ENCODE results near the gene ZNF575. TPM values are rescaled to one million over a fixed set of nuclear protein-coding genes. Genes with fewer than 3 reads are reported as not detected.

The ZNF575 gene
- total RNA-seq, 1 experiment from 2014 or later = 0.13 TPM

GRCh38 chr19:43552616-43553015, 19.6 kb downstream of the ZNF575 start:
- ATAC-seq (no peak), DNase-seq (ENCODE audit: low spot score) (no peak)
- H3K9me3 Mint-ChIP-seq = no peaks in the 10 kb centered on the region
- peaks cover 7% of the 10 kb centered on the region for H3K4me1 Mint-ChIP-seq
- H3K36me3 Mint-ChIP-seq = peaks cover 37% of the 10 kb centered on the region
- H3K27ac Mint-ChIP-seq = no peak overlapping the region
- H3K4me3 Mint-ChIP-seq = no peak overlapping the region
- no peaks in the 10 kb centered on the region for H3K27me3 Mint-ChIP-seq (ENCODE audit: low read depth)
- POLR2A ChIA-PET = no interaction called here
- no peak for TF ChIP-seq ZNF281 (CRISPR knock-in tag; IDR thresholded peaks at IDR 0.05)
- TF ChIP-seq MXD4 (CRISPR knock-in tag; IDR thresholded peaks at IDR 0.05; ENCODE audit: borderline replicate concordance) = no peak
- no peak for TF ChIP-seq MAX (CRISPR knock-in tag; IDR thresholded peaks at IDR 0.05)
- CTCF ChIA-PET = interaction anchor here (6.4 to 7.7 kb wide), 2 partner anchors 16 to 43 kb away, joined by 130 to 152 read pairs; partner anchors contain the start of genes IRGQ and ZNF576

- ChIA-PET POLR2A (no interaction called here), CTCF (interaction anchor here (0.8 to 7.7 kb wide), 5 partner anchors 17 to 109 kb away, joined by 5 to 152 read pairs (median 43); partner anchors contain the start of genes ETHE1, IRGQ, ZNF575 and ZNF576)
- TF ChIP-seq ATF6 (CRISPR knock-in tag; IDR thresholded peaks at IDR 0.05) (no peak), ZNF423 (CRISPR knock-in tag; IDR thresholded peaks at IDR 0.05) (no peak), CDX4 (CRISPR knock-in tag; IDR thresholded peaks at IDR 0.05; ENCODE audit: borderline replicate concordance) (no peak)
- ATAC-seq (no peak), DNase-seq (ENCODE audit: low spot score) (no peak)
- H3K36me3 Mint-ChIP-seq = peaks cover 31% of the 10 kb centered on the region
- no peak overlapping the region for H3K27ac Mint-ChIP-seq
- peaks cover 7% of the 10 kb centered on the region for H3K4me1 Mint-ChIP-seq
- no peaks in the 10 kb centered on the region for H3K27me3 Mint-ChIP-seq (ENCODE audit: low read depth)
- no peaks in the 10 kb centered on the region for H3K9me3 Mint-ChIP-seq
- no peak overlapping the region for H3K4me3 Mint-ChIP-seq
Measured at GRCh38 chr19:43553656-43554055, 20.7 kb downstream of the ZNF575 start.

- Mint-ChIP-seq H3K27ac (peak overlapping the region; percentile 84; the same call in 1 of the 2 replicates), H3K36me3 (peaks cover 28% of the 10 kb centered on the region), H3K9me3 (no peaks in the 10 kb centered on the region), H3K4me1 (peaks cover 7% of the 10 kb centered on the region), H3K4me3 (no peak overlapping the region), H3K27me3 (ENCODE audit: low read depth) (no peaks in the 10 kb centered on the region)
- CTCF ChIA-PET = interaction anchor here (0.6 to 7.7 kb wide), 45 partner anchors 7 to 255 kb away, joined by 3 to 152 read pairs (median 7); partner anchors contain the start of genes ETHE1, IRGQ, PINLYP and XRCC1
- ATAC-seq (no peak), DNase-seq (ENCODE audit: low spot score) (no peak)
- POLR2A ChIA-PET = interaction anchor here (1.6 to 1.8 kb wide), 2 partner anchors 19 to 21 kb away, joined by 6 to 8 read pairs; partner anchors contain the start of gene ZNF575
- no peak for TF ChIP-seq HMGA2 (CRISPR knock-in tag; IDR thresholded peaks at IDR 0.05)
- TF ChIP-seq ZNF263 (CRISPR knock-in tag; IDR thresholded peaks at IDR 0.05; ENCODE audit: low read depth) = no peak
- no peak for TF ChIP-seq FOXP1 (CRISPR knock-in tag; IDR thresholded peaks at IDR 0.05; ENCODE audit: borderline replicate concordance)
- TF ChIP-seq IRF1 (CRISPR knock-in tag; IDR thresholded peaks at IDR 0.05) = no peak
- TF ChIP-seq NR1H2 (CRISPR knock-in tag; IDR thresholded peaks at IDR 0.05) = no peak
- TF ChIP-seq STAT6 (CRISPR knock-in tag; conservative IDR thresholded peaks at IDR 0.05; ENCODE audit: low read depth) = no peak
- TF ChIP-seq HMGXB4 (CRISPR knock-in tag; IDR thresholded peaks at IDR 0.05) = no peak
- TF ChIP-seq ZNF281 (CRISPR knock-in tag; IDR thresholded peaks at IDR 0.05) = no peak
- no peak for TF ChIP-seq JAZF1 (CRISPR knock-in tag; IDR thresholded peaks at IDR 0.05)
- TF ChIP-seq PRRX2 (CRISPR knock-in tag; IDR thresholded peaks at IDR 0.05) = no peak
Measured at GRCh38 chr19:43554317-43554895, 21.4 kb downstream of the ZNF575 start.

Data from WTC11 (cell line).